ENCODE results near the gene HADH. TPM values are rescaled to one million over a fixed set of nuclear protein-coding genes. Genes with fewer than 3 reads are reported as not detected.

The HADH gene
- total RNA-seq: 34.3 TPM

GRCh38 chr4:107989537-107990386 lies at the start of gene HADH:
TSS of gene HADH (plus strand) at chr4:107989889. CDS start at chr4:107989933, 44 bp downstream.
- intact Hi-C loops (cut with DNase I): loop anchor here (2.0 kb wide), 2 partner anchors 57 to 269 kb away; partner anchors contain the start of gene PAPSS1
- peaks cover 3 to 47% of the 10 kb centered on the region in 2 donors for H3K4me1 ChIP-seq
- H3K27ac ChIP-seq: peak within 1 kb of the TSS; percentile 92 to 93

GRCh38 chr4:107945809-107946208 lies 43.9 kb upstream of the HADH start:
- Histone ChIP-seq H3K27me3 (no peaks in the 10 kb centered on the region), H3K9me3 (no peaks in the 10 kb centered on the region), H3K36me3 (peaks cover 23 to 55% of the 10 kb centered on the region in 2 donors), H3K27ac (no peak overlapping the region), H3K4me1 (no peaks in the 10 kb centered on the region), H3K4me3 (no peak overlapping the region)
- TF ChIP-seq, protein P1, sequence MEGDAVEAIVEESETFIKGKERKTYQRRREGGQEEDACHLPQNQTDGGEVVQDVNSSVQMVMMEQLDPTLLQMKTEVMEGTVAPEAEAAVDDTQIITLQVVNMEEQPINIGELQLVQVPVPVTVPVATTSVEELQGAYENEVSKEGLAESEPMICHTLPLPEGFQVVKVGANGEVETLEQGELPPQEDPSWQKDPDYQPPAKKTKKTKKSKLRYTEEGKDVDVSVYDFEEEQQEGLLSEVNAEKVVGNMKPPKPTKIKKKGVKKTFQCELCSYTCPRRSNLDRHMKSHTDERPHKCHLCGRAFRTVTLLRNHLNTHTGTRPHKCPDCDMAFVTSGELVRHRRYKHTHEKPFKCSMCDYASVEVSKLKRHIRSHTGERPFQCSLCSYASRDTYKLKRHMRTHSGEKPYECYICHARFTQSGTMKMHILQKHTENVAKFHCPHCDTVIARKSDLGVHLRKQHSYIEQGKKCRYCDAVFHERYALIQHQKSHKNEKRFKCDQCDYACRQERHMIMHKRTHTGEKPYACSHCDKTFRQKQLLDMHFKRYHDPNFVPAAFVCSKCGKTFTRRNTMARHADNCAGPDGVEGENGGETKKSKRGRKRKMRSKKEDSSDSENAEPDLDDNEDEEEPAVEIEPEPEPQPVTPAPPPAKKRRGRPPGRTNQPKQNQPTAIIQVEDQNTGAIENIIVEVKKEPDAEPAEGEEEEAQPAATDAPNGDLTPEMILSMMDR (IDR thresholded peaks at IDR 0.05): no peak
- no peak for DNase-seq (ENCODE audit: low spot score in 2 of 2)
- intact Hi-C loops (cut with DNase I): no loop called here

More at GRCh38 chr4:107989537-107990386, at the start of gene HADH:
- DNase-seq (ENCODE audit: low spot score in 2 of 2): peak; percentile 77 to 97
- no peaks in the 10 kb centered on the region for H3K27me3 ChIP-seq
- H3K4me3 ChIP-seq: peak within 1 kb of the TSS; percentile 74 to 79
- TF ChIP-seq, protein P1 (IDR thresholded peaks at IDR 0.05): no peak
- no peaks in the 10 kb centered on the region for H3K36me3 ChIP-seq
- H3K9me3 ChIP-seq: no peaks in the 10 kb centered on the region

DNA sequence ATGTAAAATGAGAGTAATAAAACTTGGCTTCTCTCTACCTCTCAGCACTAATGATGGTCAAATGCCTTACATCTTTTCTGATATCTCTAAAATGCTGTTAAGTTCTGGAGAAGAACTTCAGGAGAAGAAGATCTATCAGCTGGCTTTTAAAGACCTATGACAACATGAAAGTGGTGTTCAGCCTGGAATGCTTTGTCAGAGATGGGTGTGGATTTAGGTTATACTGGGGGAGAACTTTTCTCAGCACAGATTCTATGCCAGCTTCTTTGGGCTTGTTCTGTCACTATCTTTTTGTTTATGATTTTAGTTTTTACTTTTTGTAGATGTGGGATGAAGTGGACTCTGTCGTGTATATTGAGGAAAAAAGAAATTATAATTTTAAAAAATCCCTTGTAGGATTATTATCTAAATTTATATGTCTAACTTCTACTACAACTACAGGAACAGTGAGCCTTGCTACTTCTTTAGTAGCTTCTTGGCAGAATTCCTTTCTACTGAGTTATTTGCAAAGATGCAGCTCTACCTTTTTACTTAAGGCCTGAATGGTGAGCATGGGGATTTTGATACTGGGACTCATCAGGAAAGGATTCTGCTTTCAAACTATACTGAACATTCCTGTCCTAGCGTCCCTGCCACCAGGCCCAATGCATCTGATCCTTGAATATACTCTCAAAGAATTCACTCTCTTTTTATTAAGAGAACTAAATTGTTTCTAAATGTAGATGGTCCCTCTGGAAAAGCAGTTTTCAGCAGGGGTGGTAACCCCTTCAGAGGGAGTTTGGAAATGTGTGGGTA lies 38.7 kb upstream of the HADH start:
- Histone ChIP-seq H3K27ac (no peak overlapping the region), H3K9me3 (no peaks in the 10 kb centered on the region), H3K4me3 (no peak overlapping the region), H3K27me3 (no peaks in the 10 kb centered on the region), H3K36me3 (peaks cover 24 to 64% of the 10 kb centered on the region in 2 donors), H3K4me1 (no peaks in the 10 kb centered on the region)
- DNase-seq (ENCODE audit: low spot score in 2 of 2): no peak
- intact Hi-C loops (cut with DNase I): no loop called here
- TF ChIP-seq, protein P1 (IDR thresholded peaks at IDR 0.05): no peak

GRCh38 chr4:107951551-107951950 lies 38.1 kb upstream of the HADH start:
- peaks cover 0 to 5% of the 10 kb centered on the region in 2 donors for H3K9me3 ChIP-seq
- intact Hi-C loops (cut with DNase I): no loop called here
- no peaks in the 10 kb centered on the region for H3K4me1 ChIP-seq
- DNase-seq (ENCODE audit: low spot score in 2 of 2): no peak
- no peak overlapping the region for H3K4me3 ChIP-seq
- TF ChIP-seq, protein P1 (IDR thresholded peaks at IDR 0.05): no peak
- H3K27ac ChIP-seq: no peak overlapping the region
- no peaks in the 10 kb centered on the region for H3K27me3 ChIP-seq
- H3K36me3 ChIP-seq: peaks cover 24 to 63% of the 10 kb centered on the region in 2 donors

GRCh38 chr4:107956011-107956410 lies 33.7 kb upstream of the HADH start:
- TF ChIP-seq, protein P1 (IDR thresholded peaks at IDR 0.05): no peak
- no peak overlapping the region for H3K27ac ChIP-seq
- H3K4me1 ChIP-seq: no peaks in the 10 kb centered on the region
- intact Hi-C loops (cut with DNase I): no loop called here
- no peak overlapping the region for H3K4me3 ChIP-seq
- H3K9me3 ChIP-seq: peaks cover 0 to 18% of the 10 kb centered on the region in 2 donors
- H3K27me3 ChIP-seq: no peaks in the 10 kb centered on the region
- peaks cover 8 to 19% of the 10 kb centered on the region in 2 donors for H3K36me3 ChIP-seq
- DNase-seq (ENCODE audit: low spot score in 2 of 2): no peak

All from ascending aorta (tissue), 2 donors.